Mesenchymal stem cell (in vitro differentiated cells and primary cell): Measurements from ENCODE around the gene ENTPD5.

ENCODE experiments used
- DNase-seq: peaks from one replicate; pipeline ENCODE4 v3.0.0-alpha.2; 2013
- H2AFZ ChIP-seq: one replicate; pipeline ENCODE4 v1.6.1; 2013; ENCODE audit warnings: low read depth, mild to moderate bottlenecking, control low read depth, inconsistent platforms, low read length, moderate library complexity
- H2AK5ac ChIP-seq: 2 replicates; pipeline ENCODE4 v1.6.1; 2013; ENCODE audit warnings: low read length, moderate library complexity, mild to moderate bottlenecking, inconsistent platforms; ENCODE audit not compliant: severe bottlenecking
- H2BK120ac ChIP-seq: one replicate; pipeline ENCODE4 v1.6.1; 2013; ENCODE audit warnings: low read depth, mild to moderate bottlenecking, inconsistent platforms, low read length, moderate library complexity
- H2BK12ac ChIP-seq, 2 experiments: one replicate each; pipeline ENCODE4 v1.6.1; 2013; ENCODE audit warnings: inconsistent platforms in 2 of 2, low read length in 2 of 2, mild to moderate bottlenecking in 2 of 2, moderate library complexity in 2 of 2, control low read depth in 1 of 2
- H2BK15ac ChIP-seq: one replicate; pipeline ENCODE4 v1.6.1; 2013; ENCODE audit warnings: mild to moderate bottlenecking, low read depth, inconsistent platforms; ENCODE audit not compliant: poor library complexity, severe bottlenecking
- H2BK5ac ChIP-seq: 2 replicates; pipeline ENCODE4 v1.6.1; 2013; ENCODE audit warnings: low read depth, mild to moderate bottlenecking, low read length, control low read depth, inconsistent platforms; ENCODE audit not compliant: poor library complexity, severe bottlenecking
- H3K14ac ChIP-seq, 2 experiments: one replicate each; pipeline ENCODE4 v1.6.1; 2013; ENCODE audit warnings: inconsistent platforms in 2 of 2, low read length in 2 of 2, control low read depth in 1 of 2, mild to moderate bottlenecking in 1 of 2, moderate library complexity in 1 of 2
- H3K18ac ChIP-seq, 2 experiments: one replicate each; pipeline ENCODE4 v1.6.1; 2013; ENCODE audit warnings: inconsistent platforms in 2 of 2, low read length in 2 of 2, control low read depth in 1 of 2, low read depth in 1 of 2, mild to moderate bottlenecking in 1 of 2
- H3K23ac ChIP-seq, 2 experiments: one replicate each; pipeline ENCODE4 v1.6.1; 2013; ENCODE audit warnings: inconsistent platforms in 2 of 2, low read length in 2 of 2, mild to moderate bottlenecking in 2 of 2, moderate library complexity in 2 of 2, control low read depth in 1 of 2
- H3K27ac ChIP-seq: 2 replicates; pipeline ENCODE4 v1.5.1; 2013; ENCODE audit warnings: mild to moderate bottlenecking, moderate library complexity, low read length, control low read depth, inconsistent platforms; ENCODE audit not compliant: poor library complexity, severe bottlenecking
- H3K27me3 ChIP-seq, 2 experiments: 2 replicates each; pipeline versions ENCODE4 v1.6.1 to v1.7.0; 2013; ENCODE audit warnings: low read length in 2 of 2, mild to moderate bottlenecking in 2 of 2, moderate library complexity in 2 of 2, control low read depth in 1 of 2, inconsistent platforms in 1 of 2; ENCODE audit not compliant: control insufficient read depth in 1 of 2, insufficient read depth in 1 of 2
- H3K36me3 ChIP-seq, 2 experiments: 2 replicates each; pipeline versions ENCODE4 v1.6.1 to v1.7.0; 2013; ENCODE audit warnings: low read length in 2 of 2, control low read depth in 1 of 2, inconsistent platforms in 1 of 2, low read depth in 1 of 2, mild to moderate bottlenecking in 1 of 2; ENCODE audit not compliant: insufficient read depth in 2 of 2, control insufficient read depth in 1 of 2
- H3K4ac ChIP-seq, 2 experiments: one replicate each; pipeline ENCODE4 v1.6.1; 2013; ENCODE audit warnings: inconsistent platforms in 2 of 2, low read length in 2 of 2, mild to moderate bottlenecking in 2 of 2, moderate library complexity in 2 of 2, control low read depth in 1 of 2, low read depth in 1 of 2
- H3K4me1 ChIP-seq: 2 replicates; pipeline ENCODE4 v1.6.1; 2013; ENCODE audit warnings: low read depth, low read length, control low read depth; ENCODE audit not compliant: control insufficient read depth, insufficient read depth
- H3K4me2 ChIP-seq: 2 replicates; pipeline ENCODE4 v1.6.1; 2013; ENCODE audit warnings: low read length, mild to moderate bottlenecking, inconsistent platforms; ENCODE audit not compliant: poor library complexity, severe bottlenecking
- H3K4me3 ChIP-seq, 2 experiments: 2 replicates each; pipeline versions ENCODE4 v1.5.1 to v1.7.0; 2013; ENCODE audit warnings: low read length in 2 of 2, mild to moderate bottlenecking in 2 of 2, control low read depth in 1 of 2, low read depth in 1 of 2; ENCODE audit not compliant: insufficient read depth in 1 of 2
- H3K79me1 ChIP-seq: replicated peaks from 2 replicates; pipeline ENCODE4 v1.6.1; 2013; ENCODE audit warnings: mild to moderate bottlenecking, control low read depth, low read length, inconsistent platforms; ENCODE audit not compliant: poor library complexity, severe bottlenecking
- H3K9ac ChIP-seq: 2 replicates; pipeline ENCODE4 v1.7.0; 2013; ENCODE audit warnings: mild to moderate bottlenecking, low read length, moderate library complexity
- H3K9me3 ChIP-seq: 2 replicates; pipeline ENCODE4 v1.7.0; 2013; ENCODE audit warnings: mild to moderate bottlenecking, low read length; ENCODE audit not compliant: control insufficient read depth
- H4K8ac ChIP-seq: one replicate; pipeline ENCODE4 v1.6.1; 2013; ENCODE audit warnings: inconsistent platforms, mild to moderate bottlenecking, low read length, moderate library complexity
- H4K91ac ChIP-seq: one replicate; pipeline ENCODE4 v1.6.1; 2013; ENCODE audit warnings: mild to moderate bottlenecking, low read length, inconsistent platforms
- WGBS: methylation state at CpG from one replicate; pipeline ENCODE4 v1.1.7; 2013; ENCODE audit warnings: mixed read lengths; 5-methylcytosine and 5-hydroxymethylcytosine counted together

Gene ENTPD5

GRCh38 chr14:74064426-74064825 is 45.3 kb upstream of the ENTPD5 start:
- peak; percentile 10 for DNase-seq
- no peaks in the 10 kb centered on the region for H3K9me3 ChIP-seq
- no peak overlapping the region for H2BK12ac ChIP-seq
- H2BK5ac ChIP-seq = no peak overlapping the region
- H3K36me3 ChIP-seq = peaks cover 0 to 44% of the 10 kb centered on the region in 2 experiments
- no peak overlapping the region for H4K91ac ChIP-seq
- no peak overlapping the region for H3K4me2 ChIP-seq
- H3K4me1 ChIP-seq = no peaks in the 10 kb centered on the region
- no peak overlapping the region for H3K4ac ChIP-seq
- no peak overlapping the region for H3K4me3 ChIP-seq
- no peak overlapping the region for H3K9ac ChIP-seq
- no peaks in the 10 kb centered on the region for H3K27me3 ChIP-seq
- H2AK5ac ChIP-seq = no peak overlapping the region
- no peak overlapping the region for H3K23ac ChIP-seq
- H4K8ac ChIP-seq = no peak overlapping the region
- no peak overlapping the region for H2AFZ ChIP-seq
- no peak overlapping the region for H2BK15ac ChIP-seq
- no peak overlapping the region for H3K14ac ChIP-seq
- H3K79me1 ChIP-seq = no peaks in the 10 kb centered on the region
- no peak overlapping the region for H2BK120ac ChIP-seq
- H3K18ac ChIP-seq = no peak overlapping the region
- no peak overlapping the region for H3K27ac ChIP-seq

- H3K18ac ChIP-seq = no peak overlapping the region
- H2BK12ac ChIP-seq = no peak overlapping the region
- no peak overlapping the region for H2BK120ac ChIP-seq
- H2BK5ac ChIP-seq = no peak overlapping the region
- H3K79me1 ChIP-seq = no peaks in the 10 kb centered on the region
- H3K36me3 ChIP-seq = peaks cover 0 to 53% of the 10 kb centered on the region in 2 experiments
- no peaks in the 10 kb centered on the region for H3K4me1 ChIP-seq
- no peak overlapping the region for H4K8ac ChIP-seq
- no peak overlapping the region for H3K27ac ChIP-seq
- no peak overlapping the region for H3K9ac ChIP-seq
- H3K9me3 ChIP-seq = no peaks in the 10 kb centered on the region
- no peak overlapping the region for H3K4me3 ChIP-seq
- H2AK5ac ChIP-seq = no peak overlapping the region
- no peak overlapping the region for H3K14ac ChIP-seq
- H3K23ac ChIP-seq = no peak overlapping the region
- H2BK15ac ChIP-seq = no peak overlapping the region
- no peak overlapping the region for H4K91ac ChIP-seq
- no peaks in the 10 kb centered on the region for H3K27me3 ChIP-seq
- H3K4me2 ChIP-seq = no peak overlapping the region
- H2AFZ ChIP-seq = no peak overlapping the region
- 73% methylated on average over 2 of the region's 2 CpGs for WGBS
- no peak overlapping the region for H3K4ac ChIP-seq
- DNase-seq = peak; percentile 36
Measured at GRCh38 chr14:74062809-74063150, 43.7 kb upstream of the ENTPD5 start.

GRCh38 chr14:74049876-74050495 is 30.9 kb upstream of the ENTPD5 start:
- Histone ChIP-seq H3K23ac (no peak overlapping the region), H3K14ac (no peak overlapping the region), H3K4me1 (no peaks in the 10 kb centered on the region), H4K91ac (no peak overlapping the region), H2AK5ac (no peak overlapping the region), H2BK5ac (no peak overlapping the region), H2BK120ac (no peak overlapping the region), H3K36me3 (peaks cover 0 to 13% of the 10 kb centered on the region in 2 experiments), H3K9me3 (no peaks in the 10 kb centered on the region), H3K4ac (no peak overlapping the region), H2AFZ (no peak overlapping the region), H4K8ac (no peak overlapping the region), H3K18ac (no peak overlapping the region), H3K4me2 (no peak overlapping the region), H3K27me3 (no peaks in the 10 kb centered on the region), H3K9ac (no peak overlapping the region), H3K4me3 (no peak overlapping the region), H2BK12ac (no peak overlapping the region), H2BK15ac (no peak overlapping the region), H3K27ac (no peak overlapping the region), H3K79me1 (no peaks in the 10 kb centered on the region)
- DNase-seq = no peak
- 100% methylated on average over 1 of the region's 3 CpGs for whole genome bisulfite sequencing

- Histone ChIP-seq H2BK15ac (no peak overlapping the region), H3K4me1 (no peaks in the 10 kb centered on the region), H2AK5ac (no peak overlapping the region), H3K9me3 (no peaks in the 10 kb centered on the region), H3K4me3 (no peak overlapping the region), H3K23ac (no peak overlapping the region), H2AFZ (no peak overlapping the region), H2BK120ac (no peak overlapping the region), H3K4me2 (no peak overlapping the region), H2BK12ac (no peak overlapping the region), H3K27ac (no peak overlapping the region), H4K8ac (no peak overlapping the region), H3K27me3 (no peaks in the 10 kb centered on the region), H3K9ac (no peak overlapping the region), H3K18ac (no peak overlapping the region), H2BK5ac (no peak overlapping the region), H3K14ac (no peak overlapping the region), H3K36me3 (peaks cover 0 to 13% of the 10 kb centered on the region in 2 experiments), H4K91ac (no peak overlapping the region), H3K79me1 (no peaks in the 10 kb centered on the region), H3K4ac (no peak overlapping the region)
- WGBS = 50% methylated on average over 1 of the region's 3 CpGs
- DNase-seq = no peak
Measured at GRCh38 chr14:74048281-74048680, 29.2 kb upstream of the ENTPD5 start.
